ENCODE measurements around the gene FAM221B. TPM values are rescaled to one million over a fixed set of nuclear protein-coding genes. Genes with fewer than 3 reads are reported as not detected.

FAM221B gene
- total RNA-seq, 4 donors from 2014 or later: not detected

DNA sequence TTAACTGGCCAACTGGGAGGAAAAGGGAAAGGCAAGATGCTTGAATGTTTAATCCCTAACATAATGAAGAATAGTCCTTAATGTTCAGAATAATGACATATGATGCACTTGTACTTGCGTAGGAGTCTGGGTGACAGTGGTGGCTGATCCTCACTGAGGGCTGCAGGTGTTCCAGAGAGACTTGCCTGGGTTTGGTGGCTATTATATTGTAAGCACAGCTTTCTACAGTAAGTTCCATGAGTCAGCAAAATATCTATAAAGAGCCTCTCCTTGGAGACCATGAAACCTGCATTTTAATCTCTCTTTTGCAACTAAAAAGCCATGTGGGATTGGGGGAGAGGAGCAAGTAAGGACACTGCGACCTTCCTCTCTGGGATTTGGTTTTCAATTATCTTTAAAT, 39.0 kb downstream of the FAM221B start:
- no peak for DNase-seq (ENCODE audit: low spot score)
- TF ChIP-seq CTCF (IDR thresholded peaks at IDR 0.05): no peak
- no peak for ATAC-seq (ENCODE audit: low FRiP score)

DNA sequence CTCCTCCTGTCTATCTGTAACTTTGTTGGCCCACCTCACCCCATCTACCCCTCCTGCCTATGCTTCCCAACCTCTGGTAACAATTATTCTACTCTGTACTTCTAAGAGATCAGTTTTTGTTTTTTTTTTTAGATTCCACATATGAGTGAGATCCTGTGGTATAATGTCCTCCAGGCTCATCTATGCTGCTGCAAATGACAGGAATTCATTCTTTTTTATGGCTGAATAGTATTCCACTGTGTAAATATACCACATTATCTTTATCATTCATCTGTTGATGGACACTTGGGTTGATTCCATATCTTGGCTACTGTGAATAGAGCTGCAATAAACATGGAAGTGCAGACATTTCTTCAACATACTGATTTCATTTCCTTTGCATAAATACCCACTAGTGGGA, 45.1 kb downstream of the FAM221B start:
- no peak for ATAC-seq (ENCODE audit: low FRiP score)
- no peak for TF ChIP-seq CTCF (IDR thresholded peaks at IDR 0.05)
- DNase-seq (ENCODE audit: low spot score): no peak

DNA sequence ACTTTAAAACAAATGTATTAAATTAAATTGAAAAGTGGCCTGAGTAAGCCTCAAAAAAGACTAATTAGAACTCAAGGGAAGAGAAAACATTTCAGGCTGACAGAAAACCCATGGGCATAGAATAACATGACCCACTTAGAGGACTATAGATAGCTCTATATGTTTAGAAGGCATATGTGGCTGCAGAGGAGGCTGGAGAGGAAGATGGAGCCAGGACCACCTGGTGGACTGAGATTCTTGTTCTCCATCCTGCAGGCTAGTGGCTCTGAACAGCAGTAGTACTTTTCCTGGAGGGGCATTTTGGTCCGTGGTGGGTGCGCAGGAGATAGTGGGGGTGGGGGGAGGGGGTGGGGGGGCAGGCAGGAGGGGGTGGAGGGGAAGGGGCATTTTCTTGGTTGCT, 47.5 kb downstream of the FAM221B start:
- ATAC-seq (ENCODE audit: low FRiP score): no peak
- no peak for DNase-seq (ENCODE audit: low spot score)
- no peak for TF ChIP-seq CTCF (IDR thresholded peaks at IDR 0.05)

GRCh38 chr9:35778496-35778895, 50.0 kb downstream of the FAM221B start:
- ATAC-seq (ENCODE audit: low FRiP score) (no peak), DNase-seq (ENCODE audit: low spot score) (no peak)
- TF ChIP-seq CTCF (IDR thresholded peaks at IDR 0.05): no peak

DNA sequence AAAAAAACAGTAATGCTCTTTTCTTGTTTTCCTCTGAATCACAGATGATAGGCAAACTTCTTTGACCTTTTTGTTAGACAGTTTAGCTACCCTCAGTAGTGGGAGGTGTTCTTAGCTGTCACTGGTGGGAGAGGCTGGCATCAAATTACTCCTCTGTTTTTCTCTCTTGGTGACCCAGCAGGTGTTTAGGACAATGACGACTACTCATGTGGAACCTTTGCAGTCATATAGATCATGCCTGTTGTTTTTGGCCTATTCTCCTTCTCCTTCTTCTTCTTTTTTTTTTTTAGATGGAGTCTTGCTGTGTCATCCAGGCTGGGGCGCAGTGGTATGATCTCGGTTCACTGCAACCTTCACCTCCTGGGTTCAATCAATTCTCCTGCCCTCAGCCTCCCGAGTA, 52.5 kb downstream of the FAM221B start:
- no peak for DNase-seq (ENCODE audit: low spot score)
- ATAC-seq (ENCODE audit: low FRiP score): no peak
- TF ChIP-seq CTCF (IDR thresholded peaks at IDR 0.05): no peak

DNA sequence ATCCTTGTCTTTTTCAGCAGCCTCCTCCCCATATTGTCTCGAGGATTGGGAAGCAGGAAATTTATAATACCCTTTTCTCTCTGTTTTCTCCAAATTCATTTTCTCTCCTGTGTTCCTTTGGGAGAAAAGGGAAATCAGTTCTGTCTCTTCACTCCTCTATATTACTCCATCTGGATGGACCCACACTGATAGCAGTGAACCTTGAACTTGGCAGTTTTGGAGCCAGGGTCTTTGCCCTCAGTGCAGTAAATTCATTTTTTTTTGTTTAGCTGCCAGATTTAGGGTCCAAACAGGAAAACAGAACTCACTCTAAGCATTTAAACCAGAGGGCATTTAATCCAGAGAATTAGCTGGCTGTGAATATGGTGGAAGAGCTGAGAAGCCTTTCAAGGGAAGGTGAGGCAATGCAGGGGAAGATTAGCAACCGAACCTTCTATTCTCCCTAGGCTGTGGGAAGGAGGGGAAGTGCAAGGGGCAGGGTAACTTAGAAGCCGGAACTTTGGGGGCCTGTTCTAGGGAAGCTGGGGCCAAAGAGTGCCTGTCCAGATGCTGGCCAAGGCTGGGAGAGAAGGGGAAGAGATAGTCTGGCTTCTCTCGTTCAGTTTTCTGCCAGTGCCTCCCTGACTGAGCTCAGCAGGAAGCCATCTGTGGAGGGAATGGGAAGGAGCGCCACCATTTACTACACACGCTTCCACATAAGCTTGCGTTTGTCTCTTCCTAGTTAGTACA, 53.5 kb downstream of the FAM221B start:
- no peak for TF ChIP-seq CTCF (IDR thresholded peaks at IDR 0.05)
- ATAC-seq (ENCODE audit: low FRiP score) (no peak), DNase-seq (ENCODE audit: low spot score) (no peak)

- ATAC-seq (ENCODE audit: low FRiP score) (peak; percentile 81), DNase-seq (ENCODE audit: low spot score) (no peak)
- no peak for TF ChIP-seq CTCF (IDR thresholded peaks at IDR 0.05)
Measured at GRCh38 chr9:35771943-35772342, 56.6 kb downstream of the FAM221B start.

All from omental fat pad (tissue), 4 donors.